Activated naive CD8-positive, alpha-beta T cell treated with anti-CD3 and anti-CD28 coated beads, Interleukin-2, amount 10 ng/mL, durations not matched to agents 7 days and 5 days (primary cell): Measurements from ENCODE around the gene SLC27A2. TPM values are rescaled to one million over a fixed set of nuclear protein-coding genes. Genes with fewer than 3 reads are reported as not detected.
A peak's percentile ranks its signal among the peaks of the same experiment; 100 is the strongest.
"Not testable (repeated sequence)": the region's sequence is repeated elsewhere in the genome, so short reads cannot be mapped to it uniquely, and the experiment has no call there.

Source experiments
- ATAC-seq: fragments of 150-1000 bp; cut with Tn5 transposase; one replicate; pipeline ENCODE4 v1.10.0; 2021; ENCODE audit warnings: low read depth, moderate library complexity
- POLR2A ChIA-PET: fragments of 350-600 bp; sonication (Branson Sonifier 250); formaldehyde crosslinking; loops from one replicate; lab custom pipeline; 2021; ENCODE audit warnings: antibody characterized with exemption; lab: Charles Lee
- DNase-seq: peaks from one replicate; pipeline ENCODE4 v3.0.0; 2021
- H3K27ac Mint-ChIP-seq: one replicate; pipeline ENCODE4 v1.8.0; 2022; ENCODE audit warnings: mild to moderate bottlenecking, mixed read lengths
- H3K27me3 Mint-ChIP-seq: one replicate; pipeline ENCODE4 v1.8.0; 2022; ENCODE audit warnings: mild to moderate bottlenecking, moderate library complexity, mixed read lengths
- H3K36me3 Mint-ChIP-seq: one replicate; pipeline ENCODE4 v1.8.0; 2021; ENCODE audit warnings: mild to moderate bottlenecking, mixed read lengths
- H3K4me1 Mint-ChIP-seq: one replicate; pipeline ENCODE4 v1.8.0; 2021; ENCODE audit warnings: mixed read lengths
- H3K4me3 Mint-ChIP-seq: one replicate; pipeline ENCODE4 v1.8.0; 2022; ENCODE audit warnings: mild to moderate bottlenecking, moderate library complexity, mixed read lengths
- H3K9me3 Mint-ChIP-seq: one replicate; pipeline ENCODE4 v1.8.0; 2021; ENCODE audit warnings: mixed read lengths
- total RNA-seq, 2 experiments: library from RNA; stranded (reverse); gene quantifications; one replicate each; pipeline ENCODE4 v1.2.3, GENCODE V29; 2021

SLC27A2 gene
- total RNA-seq, 2 experiments from 2014 or later, result 8.8 to 9.6 TPM

DNA sequence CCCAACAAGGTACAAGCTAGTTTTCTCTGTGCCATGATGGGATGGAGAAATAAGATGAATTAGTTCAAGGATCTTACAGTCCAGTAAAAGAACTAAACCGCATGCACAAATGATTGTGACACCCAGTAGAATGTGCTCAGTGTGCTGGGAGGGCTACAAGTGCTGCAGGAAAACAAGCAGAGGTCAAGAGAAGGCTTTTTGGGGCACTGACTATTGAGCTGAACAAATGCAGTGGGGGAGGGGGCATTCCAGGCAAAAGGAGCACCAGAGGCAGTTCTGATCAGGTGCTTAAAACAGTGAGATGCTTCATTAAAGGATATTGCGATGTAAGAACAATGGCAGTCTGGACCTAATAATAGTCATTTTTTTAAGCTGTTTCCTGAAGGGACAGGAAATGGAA is 6.0 kb downstream of the SLC27A2 start:
- peaks cover 33% of the 10 kb centered on the region for H3K36me3 Mint-ChIP-seq
- POLR2A ChIA-PET, result no interaction called here
- H3K4me1 Mint-ChIP-seq, result peaks cover 14% of the 10 kb centered on the region
- no peaks in the 10 kb centered on the region for H3K27me3 Mint-ChIP-seq
- DNase-seq (no peak), ATAC-seq (no peak)
- no peaks in the 10 kb centered on the region for H3K9me3 Mint-ChIP-seq
- no peak overlapping the region for H3K4me3 Mint-ChIP-seq
- H3K27ac Mint-ChIP-seq, result no peak overlapping the region

DNA sequence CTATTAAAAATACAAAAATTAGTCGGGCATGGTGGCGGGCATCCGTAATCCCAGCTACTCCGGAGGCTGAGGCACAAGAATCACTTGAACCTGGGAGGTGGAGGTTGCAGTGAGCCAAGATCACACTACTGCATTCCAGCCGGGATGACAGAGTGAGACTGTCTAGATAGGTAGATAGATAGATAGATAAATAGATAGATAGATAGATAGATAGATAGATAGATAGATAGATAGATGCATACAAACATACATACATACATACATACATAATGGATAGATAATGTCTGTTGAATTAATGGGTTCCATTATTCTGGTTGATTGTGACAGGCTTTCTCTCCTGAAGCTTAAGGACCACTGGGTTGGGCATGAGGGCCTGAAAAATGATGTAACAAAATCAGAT is 6.8 kb downstream of the SLC27A2 start:
- H3K9me3 Mint-ChIP-seq, H3K27ac Mint-ChIP-seq, ATAC-seq, H3K4me1 Mint-ChIP-seq, H3K4me3 Mint-ChIP-seq, POLR2A ChIA-PET, H3K27me3 Mint-ChIP-seq, DNase-seq: not testable (repeated sequence)
- H3K36me3 Mint-ChIP-seq, result peaks cover 36% of the 10 kb centered on the region

DNA sequence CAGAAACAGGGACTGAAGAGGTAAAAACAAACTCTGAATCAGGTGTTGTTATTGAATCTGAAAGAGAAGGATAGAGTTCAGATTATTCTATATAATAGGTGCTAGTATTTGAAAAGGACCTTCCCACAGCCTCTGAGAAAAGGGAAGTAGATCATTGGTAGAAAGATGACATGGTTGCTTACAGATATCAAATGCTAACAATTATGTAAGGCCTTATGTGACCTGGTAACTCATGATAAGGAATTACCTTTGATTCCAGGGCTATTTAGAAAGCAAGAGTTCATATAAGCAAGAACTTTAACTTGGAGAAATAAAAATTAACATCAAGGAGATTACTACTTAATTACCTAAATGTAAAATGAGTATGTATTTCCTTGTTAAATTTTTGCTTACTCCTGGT is 7.6 kb downstream of the SLC27A2 start:
- POLR2A ChIA-PET, result no interaction called here
- Mint-ChIP-seq H3K4me3 (no peak overlapping the region), H3K4me1 (peaks cover 3% of the 10 kb centered on the region), H3K36me3 (peaks cover 36% of the 10 kb centered on the region), H3K27me3 (no peaks in the 10 kb centered on the region), H3K27ac (no peak overlapping the region), H3K9me3 (no peaks in the 10 kb centered on the region)
- DNase-seq (no peak), ATAC-seq (no peak)

DNA sequence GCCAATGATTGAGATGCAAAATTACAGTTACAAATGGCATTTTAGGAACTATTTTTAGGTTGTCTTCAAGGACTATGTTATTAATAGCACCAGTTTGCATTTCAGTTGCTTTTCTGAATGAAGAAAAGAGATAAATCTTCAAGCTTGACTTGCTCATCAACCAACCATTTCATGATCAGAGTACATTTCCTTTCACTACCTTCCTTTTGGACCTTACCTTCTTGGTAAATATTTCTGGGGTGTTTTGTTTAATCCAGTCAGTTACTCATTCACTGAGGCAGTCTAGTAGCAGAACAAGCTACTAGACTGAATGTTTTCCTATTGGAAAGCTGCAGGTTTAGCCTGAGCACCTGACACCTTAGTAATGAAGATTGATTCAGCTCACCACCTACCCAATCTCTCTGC is 8.2 kb downstream of the SLC27A2 start:
- Mint-ChIP-seq H3K27me3 (no peaks in the 10 kb centered on the region), H3K9me3 (no peaks in the 10 kb centered on the region), H3K4me3 (no peak overlapping the region), H3K4me1 (peaks cover 3% of the 10 kb centered on the region), H3K27ac (no peak overlapping the region), H3K36me3 (peaks cover 36% of the 10 kb centered on the region)
- DNase-seq (no peak), ATAC-seq (no peak)
- POLR2A ChIA-PET, result interaction anchor here (1.0 kb wide), 1 partner anchor 22 kb away, joined by 6 read pairs; no protein-coding TSS in a partner anchor

DNA sequence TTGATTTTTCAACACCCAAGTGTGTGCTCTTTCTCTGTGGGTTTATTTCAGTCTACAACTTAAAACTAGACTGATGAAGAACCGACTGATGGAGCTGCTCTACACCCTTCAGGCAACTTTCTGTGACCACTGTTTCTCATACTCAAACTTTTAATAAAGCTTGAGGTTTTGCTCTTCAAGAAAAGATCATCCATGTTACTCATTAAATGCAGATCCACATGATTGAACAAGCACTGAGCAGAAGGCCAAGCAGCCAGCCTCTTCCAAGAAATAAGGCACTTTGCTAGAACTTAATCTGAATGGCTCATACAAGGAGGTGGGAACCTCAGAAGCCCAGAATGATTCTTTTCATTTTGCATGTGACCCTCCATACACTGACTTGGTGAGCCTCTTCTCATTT is 8.7 kb downstream of the SLC27A2 start:
- no peak for ATAC-seq
- H3K27me3 Mint-ChIP-seq, result no peaks in the 10 kb centered on the region
- no peaks in the 10 kb centered on the region for H3K9me3 Mint-ChIP-seq
- DNase-seq, result no peak
- peaks cover 3% of the 10 kb centered on the region for H3K4me1 Mint-ChIP-seq
- H3K36me3 Mint-ChIP-seq, result peaks cover 36% of the 10 kb centered on the region
- no peak overlapping the region for H3K4me3 Mint-ChIP-seq
- H3K27ac Mint-ChIP-seq, result no peak overlapping the region
- POLR2A ChIA-PET, result interaction anchor here (1.0 kb wide), 1 partner anchor 22 kb away, joined by 6 read pairs; no protein-coding TSS in a partner anchor

DNA sequence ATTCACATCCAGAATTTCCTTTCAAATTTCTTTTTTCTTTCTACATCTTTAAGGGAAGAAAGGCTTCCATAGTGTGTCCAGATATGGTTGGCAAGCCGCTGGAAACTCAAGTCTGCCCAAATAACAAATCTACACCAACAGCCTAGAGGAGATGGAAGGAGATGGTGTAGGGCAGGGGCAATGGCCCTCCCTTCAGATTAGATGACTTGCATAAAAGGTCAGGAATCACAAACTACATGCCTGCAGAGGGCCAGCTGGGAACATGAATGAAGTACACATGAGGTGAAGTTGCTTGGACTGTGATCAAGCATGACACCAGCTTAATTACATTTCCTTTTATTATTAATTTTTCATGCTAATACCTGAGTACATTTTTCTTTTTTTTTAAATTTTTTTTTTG is 10.2 kb downstream of the SLC27A2 start:
- Mint-ChIP-seq H3K27ac (no peak overlapping the region), H3K4me1 (peaks cover 3% of the 10 kb centered on the region), H3K9me3 (no peaks in the 10 kb centered on the region), H3K27me3 (no peaks in the 10 kb centered on the region), H3K36me3 (peaks cover 29% of the 10 kb centered on the region), H3K4me3 (no peak overlapping the region)
- ATAC-seq, result no peak
- no peak for DNase-seq
- POLR2A ChIA-PET, result no interaction called here

DNA sequence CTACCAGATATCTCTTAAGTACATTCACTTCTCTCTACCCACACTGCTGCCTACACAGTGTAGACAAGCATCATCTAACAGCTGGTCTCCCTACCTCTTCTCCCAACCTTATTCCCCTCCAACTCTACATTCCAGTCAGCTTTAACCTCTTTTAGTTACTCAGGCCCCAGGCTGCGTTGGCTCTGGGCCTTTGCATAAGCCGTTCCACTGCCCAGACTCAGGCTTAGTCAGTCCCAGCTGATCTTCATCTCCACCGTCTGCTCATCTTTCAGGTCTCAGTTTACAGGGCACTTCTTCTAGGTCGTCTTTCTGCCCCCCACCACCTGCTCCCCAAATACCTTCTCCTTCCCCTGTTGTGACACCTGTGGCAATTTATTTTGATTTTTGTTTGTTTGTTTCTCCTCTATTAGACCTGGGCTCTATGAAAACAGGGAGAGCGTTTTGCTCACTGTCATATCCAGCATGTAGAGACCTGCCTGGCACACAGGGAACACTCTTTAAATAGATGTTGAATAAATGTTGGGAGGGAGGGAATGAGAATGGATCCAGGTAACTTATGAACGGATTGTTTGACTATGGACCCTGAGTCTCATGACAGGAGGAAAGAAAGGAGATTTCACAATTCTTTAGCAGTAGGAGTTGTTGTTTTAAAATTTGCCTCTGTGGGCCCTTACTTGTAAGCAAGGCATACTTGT is 11.1 kb downstream of the SLC27A2 start:
- no peaks in the 10 kb centered on the region for H3K27me3 Mint-ChIP-seq
- H3K9me3 Mint-ChIP-seq, result no peaks in the 10 kb centered on the region
- H3K36me3 Mint-ChIP-seq, result peaks cover 28% of the 10 kb centered on the region
- POLR2A ChIA-PET, result no interaction called here
- H3K27ac Mint-ChIP-seq, result peak overlapping the region; percentile 7
- no peak overlapping the region for H3K4me3 Mint-ChIP-seq
- DNase-seq, result no peak
- H3K4me1 Mint-ChIP-seq, result peaks cover 2% of the 10 kb centered on the region
- ATAC-seq, result no peak

DNA sequence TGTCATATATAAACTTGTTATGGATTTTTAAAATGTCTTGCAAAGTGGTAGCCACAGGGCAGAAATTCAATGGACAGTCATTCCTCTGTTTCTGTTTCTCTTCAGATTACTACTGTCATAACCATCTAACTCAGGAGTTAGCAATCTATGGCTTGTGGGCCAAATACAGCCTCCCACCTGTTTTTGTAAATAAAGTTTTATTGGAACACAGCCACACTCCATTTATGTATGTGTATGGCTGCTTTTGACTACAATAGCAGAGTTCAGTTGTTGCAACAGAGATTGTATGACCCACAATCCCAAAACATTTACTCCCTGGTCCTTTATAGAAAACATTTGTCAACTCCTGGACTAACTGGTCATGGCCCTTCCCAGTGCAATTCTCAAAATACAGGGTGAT is 20.0 kb downstream of the SLC27A2 start:
- POLR2A ChIA-PET, result no interaction called here
- no peak overlapping the region for H3K27ac Mint-ChIP-seq
- H3K27me3 Mint-ChIP-seq, result no peaks in the 10 kb centered on the region
- H3K9me3 Mint-ChIP-seq, result no peaks in the 10 kb centered on the region
- no peaks in the 10 kb centered on the region for H3K4me1 Mint-ChIP-seq
- no peak overlapping the region for H3K4me3 Mint-ChIP-seq
- DNase-seq (no peak), ATAC-seq (no peak)
- peaks cover 42% of the 10 kb centered on the region for H3K36me3 Mint-ChIP-seq

DNA sequence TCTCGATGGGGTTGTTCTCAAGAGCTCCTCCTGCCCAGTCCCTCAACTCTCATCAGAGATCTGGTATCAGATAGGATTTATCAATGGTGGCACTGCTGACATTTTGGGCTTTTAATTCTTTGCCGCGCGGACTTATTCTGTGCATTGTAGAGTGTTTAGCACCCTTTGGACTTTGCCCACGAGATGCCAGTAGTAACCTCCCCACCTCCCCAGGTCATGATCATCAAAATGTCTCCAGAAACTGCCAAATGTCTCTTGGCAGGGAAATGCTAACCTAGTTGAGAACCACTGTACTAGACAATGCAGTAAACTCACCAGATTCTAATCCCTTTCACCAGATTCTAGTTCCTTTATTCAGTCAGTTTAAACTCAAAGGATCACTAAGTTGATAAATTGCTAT is 24.0 kb downstream of the SLC27A2 start:
- H3K4me3 Mint-ChIP-seq, result no peak overlapping the region
- no peaks in the 10 kb centered on the region for H3K27me3 Mint-ChIP-seq
- POLR2A ChIA-PET, result no interaction called here
- no peak overlapping the region for H3K27ac Mint-ChIP-seq
- DNase-seq, result no peak
- H3K4me1 Mint-ChIP-seq, result peaks cover 3% of the 10 kb centered on the region
- H3K9me3 Mint-ChIP-seq, result peaks cover 6% of the 10 kb centered on the region
- no peak for ATAC-seq
- peaks cover 67% of the 10 kb centered on the region for H3K36me3 Mint-ChIP-seq

DNA sequence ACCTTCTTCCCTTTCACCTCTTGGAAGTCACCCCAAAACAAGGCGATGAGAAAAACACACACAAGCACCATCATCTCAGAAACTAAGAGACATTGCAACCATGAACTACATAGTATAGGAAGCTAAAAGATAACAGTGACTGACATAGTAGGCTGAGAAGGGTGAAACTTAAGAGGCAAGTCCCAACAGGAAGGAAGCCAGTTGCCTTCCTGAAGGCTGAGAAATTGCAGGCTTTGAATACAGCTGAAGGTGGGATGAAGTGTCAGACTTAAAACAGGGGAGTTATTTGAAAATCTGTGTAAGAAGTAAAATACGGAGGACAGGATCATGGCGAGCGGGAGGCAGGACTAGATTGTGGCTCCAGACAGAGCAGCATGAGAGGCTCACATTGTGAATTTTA is 27.8 kb downstream of the SLC27A2 start:
- H3K4me3 Mint-ChIP-seq, result no peak overlapping the region
- no peak for DNase-seq
- peaks cover 3% of the 10 kb centered on the region for H3K4me1 Mint-ChIP-seq
- H3K27me3 Mint-ChIP-seq, result peaks cover 10% of the 10 kb centered on the region
- peaks cover 74% of the 10 kb centered on the region for H3K36me3 Mint-ChIP-seq
- H3K27ac Mint-ChIP-seq, result peak overlapping the region; percentile 42
- POLR2A ChIA-PET, result no interaction called here
- no peak for ATAC-seq
- H3K9me3 Mint-ChIP-seq, result peaks cover 20% of the 10 kb centered on the region

DNA sequence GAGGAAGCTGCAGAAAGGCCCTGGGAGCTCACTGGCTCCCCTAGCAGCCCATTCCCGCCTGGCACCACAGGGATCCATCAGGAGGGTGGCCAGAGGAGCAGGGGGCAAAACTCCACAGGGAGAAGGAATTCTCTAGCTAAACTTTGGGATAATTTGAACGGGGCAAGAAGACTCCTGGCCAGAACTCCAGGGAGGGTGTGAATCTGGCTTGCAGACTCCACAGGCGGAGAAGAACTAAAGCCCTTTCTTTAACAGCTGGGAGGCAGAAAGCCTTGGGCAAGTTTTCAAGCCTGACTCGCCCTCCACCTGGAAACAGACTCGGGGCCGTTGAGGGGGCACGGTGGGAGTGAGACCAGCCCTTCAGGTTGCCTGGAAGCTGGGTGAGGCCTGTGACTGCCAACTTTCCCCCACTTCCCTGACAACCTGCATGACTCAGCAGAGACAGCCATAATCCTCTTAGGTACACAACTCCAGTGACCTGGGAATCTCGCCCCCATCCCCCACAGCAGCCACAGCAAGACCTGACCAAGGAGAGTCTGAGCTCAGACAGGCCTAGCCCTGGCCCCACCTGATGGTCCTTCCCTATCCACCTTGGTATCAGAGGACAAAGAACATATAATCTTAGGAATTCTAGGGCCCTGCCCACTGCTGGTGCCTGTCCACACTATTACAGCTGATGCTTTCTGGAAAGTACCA is 28.6 kb downstream of the SLC27A2 start:
- ATAC-seq, result no peak
- H3K4me1 Mint-ChIP-seq, result peaks cover 3% of the 10 kb centered on the region
- H3K4me3 Mint-ChIP-seq, result no peak overlapping the region
- H3K27ac Mint-ChIP-seq, result no peak overlapping the region
- peaks cover 22% of the 10 kb centered on the region for H3K9me3 Mint-ChIP-seq
- POLR2A ChIA-PET, result no interaction called here
- no peak for DNase-seq
- H3K27me3 Mint-ChIP-seq, result peaks cover 10% of the 10 kb centered on the region
- H3K36me3 Mint-ChIP-seq, result peaks cover 68% of the 10 kb centered on the region

DNA sequence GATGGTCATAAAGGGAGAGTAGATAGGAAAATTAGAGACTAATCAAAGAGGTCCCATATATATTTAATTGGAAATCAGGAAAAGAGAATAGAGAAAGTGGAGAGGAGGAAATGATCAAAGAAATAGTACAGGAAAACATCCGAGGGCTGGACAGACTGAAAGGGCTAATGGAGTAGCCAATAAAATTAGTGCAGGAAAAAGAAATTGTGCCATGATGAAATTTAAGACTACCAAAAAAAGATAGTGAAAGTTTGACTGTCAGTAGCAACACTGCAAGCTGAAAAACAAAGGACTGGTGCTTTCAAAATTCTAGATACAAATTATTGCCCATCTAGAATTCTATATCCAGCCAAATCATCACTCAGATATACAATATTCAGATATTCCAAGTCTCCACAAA is 36.3 kb downstream of the SLC27A2 start:
- DNase-seq, result no peak
- no peak overlapping the region for H3K27ac Mint-ChIP-seq
- H3K9me3 Mint-ChIP-seq, result peaks cover 4% of the 10 kb centered on the region
- no peak for ATAC-seq
- H3K4me1 Mint-ChIP-seq, result no peaks in the 10 kb centered on the region
- H3K4me3 Mint-ChIP-seq, result no peak overlapping the region
- POLR2A ChIA-PET, result no interaction called here
- H3K36me3 Mint-ChIP-seq, result peaks cover 15% of the 10 kb centered on the region
- peaks cover 4% of the 10 kb centered on the region for H3K27me3 Mint-ChIP-seq

DNA sequence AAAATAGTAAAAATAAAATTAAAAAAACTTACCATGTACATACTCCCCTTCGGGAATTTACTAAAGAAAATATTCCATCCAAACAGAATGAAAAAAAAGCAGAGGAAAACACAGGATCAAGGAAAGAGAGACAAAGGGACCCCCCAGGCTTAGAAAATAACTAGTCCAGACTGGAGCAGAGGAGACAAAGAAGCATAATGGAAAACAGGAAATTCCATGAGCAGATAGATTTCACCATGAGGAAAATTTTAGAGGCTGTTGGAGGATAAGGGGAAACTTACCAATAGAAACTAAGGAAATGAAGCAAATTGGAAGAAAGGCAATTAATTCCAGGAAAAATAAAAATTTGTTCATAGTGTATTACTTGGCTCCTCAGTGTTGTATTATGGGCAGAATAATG is 36.7 kb downstream of the SLC27A2 start:
- no peak for DNase-seq
- Mint-ChIP-seq H3K9me3 (peaks cover 4% of the 10 kb centered on the region), H3K27ac (no peak overlapping the region), H3K27me3 (no peaks in the 10 kb centered on the region), H3K4me1 (no peaks in the 10 kb centered on the region), H3K4me3 (no peak overlapping the region), H3K36me3 (peaks cover 16% of the 10 kb centered on the region)
- POLR2A ChIA-PET, result no interaction called here
- no peak for ATAC-seq

DNA sequence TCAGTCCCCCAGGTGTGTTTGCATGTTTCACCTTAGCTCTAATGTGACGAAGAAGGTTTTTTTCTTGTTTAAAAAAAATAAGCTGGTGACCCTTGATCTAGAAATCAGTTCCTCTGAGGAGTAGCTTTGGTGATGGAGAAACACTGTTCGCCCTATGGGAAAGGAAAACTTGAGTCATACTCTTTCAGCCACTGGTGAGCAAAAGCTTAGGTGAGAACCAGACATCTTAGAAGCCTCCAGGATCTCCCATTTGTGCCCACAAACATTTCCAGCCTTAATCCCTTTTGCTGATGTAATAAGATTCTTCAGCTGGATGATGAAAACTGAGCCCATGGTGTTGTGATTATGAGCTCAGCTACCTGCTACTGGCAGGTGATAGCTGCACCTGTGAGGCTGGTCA is 37.8 kb downstream of the SLC27A2 start:
- Mint-ChIP-seq H3K27me3 (no peaks in the 10 kb centered on the region), H3K36me3 (peaks cover 15% of the 10 kb centered on the region), H3K4me3 (no peak overlapping the region), H3K4me1 (no peaks in the 10 kb centered on the region), H3K9me3 (peaks cover 1% of the 10 kb centered on the region), H3K27ac (no peak overlapping the region)
- DNase-seq (no peak), ATAC-seq (no peak)
- POLR2A ChIA-PET, result no interaction called here
